Measurements from ENCODE around the gene STAT1. TPM values are rescaled to one million over a fixed set of nuclear protein-coding genes. Genes with fewer than 3 reads are reported as not detected.

STAT1 gene
- total RNA-seq, 1 donor from 2014 or later: 264 TPM

DNA sequence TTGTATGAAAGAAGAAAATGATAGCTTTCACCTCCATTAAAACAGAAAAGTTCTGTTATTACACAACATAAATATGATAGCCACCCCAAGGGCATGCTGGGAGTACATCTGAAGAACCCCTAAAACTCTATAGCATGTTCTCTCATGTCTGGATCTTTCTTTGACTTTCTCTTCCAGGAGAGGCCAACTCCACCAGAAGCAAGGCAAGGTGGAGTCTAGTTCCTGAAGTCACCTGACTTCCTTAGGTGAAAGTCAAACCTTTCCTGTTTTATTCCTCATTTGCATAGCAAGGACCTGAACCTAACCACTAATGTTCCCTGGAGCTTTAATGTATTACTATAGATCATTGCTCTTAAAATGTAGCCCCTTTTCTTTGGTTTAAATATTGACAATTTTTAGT is 5.7 kb downstream of the STAT1 start:
- Mint-ChIP-seq H3K4me1 (ENCODE audit: low read depth) (peaks cover 18% of the 10 kb centered on the region), H3K27ac (no peak overlapping the region), H3K4me3 (ENCODE audit: low read depth) (no peak overlapping the region), H3K36me3 (ENCODE audit: insufficient read depth) (peaks cover 50% of the 10 kb centered on the region), H3K9me3 (ENCODE audit: low read depth) (no peaks in the 10 kb centered on the region), H3K27me3 (no peaks in the 10 kb centered on the region)
- no peak for DNase-seq (ENCODE audit: low spot score, unreplicated experiment)
- TF ChIP-seq, protein P1, sequence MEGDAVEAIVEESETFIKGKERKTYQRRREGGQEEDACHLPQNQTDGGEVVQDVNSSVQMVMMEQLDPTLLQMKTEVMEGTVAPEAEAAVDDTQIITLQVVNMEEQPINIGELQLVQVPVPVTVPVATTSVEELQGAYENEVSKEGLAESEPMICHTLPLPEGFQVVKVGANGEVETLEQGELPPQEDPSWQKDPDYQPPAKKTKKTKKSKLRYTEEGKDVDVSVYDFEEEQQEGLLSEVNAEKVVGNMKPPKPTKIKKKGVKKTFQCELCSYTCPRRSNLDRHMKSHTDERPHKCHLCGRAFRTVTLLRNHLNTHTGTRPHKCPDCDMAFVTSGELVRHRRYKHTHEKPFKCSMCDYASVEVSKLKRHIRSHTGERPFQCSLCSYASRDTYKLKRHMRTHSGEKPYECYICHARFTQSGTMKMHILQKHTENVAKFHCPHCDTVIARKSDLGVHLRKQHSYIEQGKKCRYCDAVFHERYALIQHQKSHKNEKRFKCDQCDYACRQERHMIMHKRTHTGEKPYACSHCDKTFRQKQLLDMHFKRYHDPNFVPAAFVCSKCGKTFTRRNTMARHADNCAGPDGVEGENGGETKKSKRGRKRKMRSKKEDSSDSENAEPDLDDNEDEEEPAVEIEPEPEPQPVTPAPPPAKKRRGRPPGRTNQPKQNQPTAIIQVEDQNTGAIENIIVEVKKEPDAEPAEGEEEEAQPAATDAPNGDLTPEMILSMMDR (IDR thresholded peaks at IDR 0.05; ENCODE audit: unreplicated experiment): no peak

DNA sequence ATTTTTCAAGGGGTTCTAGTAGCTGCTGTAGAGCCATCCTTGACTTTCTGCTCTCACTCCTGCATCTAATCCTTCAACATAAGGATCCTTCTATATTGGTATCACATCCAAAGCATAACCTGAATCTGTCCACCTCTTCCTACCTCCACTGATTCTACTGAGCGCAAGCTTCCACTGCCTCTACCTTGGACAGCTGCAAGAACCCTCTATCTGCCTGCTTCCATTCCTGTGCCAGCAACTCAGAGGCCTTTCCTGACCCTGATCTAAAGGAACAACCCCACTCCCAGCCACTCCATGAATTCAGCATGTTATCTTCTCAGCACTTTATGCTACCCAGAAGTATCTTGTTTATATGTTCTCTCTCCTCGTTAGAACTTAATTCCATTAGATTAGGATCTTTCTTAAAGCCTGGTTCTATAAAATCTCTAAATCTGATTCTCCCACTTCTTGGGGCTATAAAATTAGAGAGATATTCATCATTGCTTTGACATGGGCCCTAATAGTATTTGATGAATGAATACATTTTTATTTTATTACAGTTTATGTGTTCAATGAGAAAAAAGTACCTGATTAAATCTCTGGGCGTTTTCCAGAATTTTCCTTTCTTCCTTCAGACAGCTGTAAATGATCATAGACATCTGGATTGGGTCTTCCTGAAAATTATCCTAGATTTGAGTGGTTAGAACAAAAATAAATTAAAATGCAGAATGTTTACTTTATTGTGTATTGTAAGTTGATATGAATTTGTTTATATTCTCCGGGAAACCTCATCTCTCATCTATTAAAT is 6.8 kb downstream of the STAT1 start:
- DNase-seq (ENCODE audit: low spot score, unreplicated experiment): no peak
- no peaks in the 10 kb centered on the region for H3K27me3 Mint-ChIP-seq
- peaks cover 18% of the 10 kb centered on the region for H3K4me1 Mint-ChIP-seq (ENCODE audit: low read depth)
- peaks cover 60% of the 10 kb centered on the region for H3K36me3 Mint-ChIP-seq (ENCODE audit: insufficient read depth)
- no peak overlapping the region for H3K4me3 Mint-ChIP-seq (ENCODE audit: low read depth)
- peak overlapping the region; percentile 26 for H3K27ac Mint-ChIP-seq
- TF ChIP-seq, protein P1 (IDR thresholded peaks at IDR 0.05; ENCODE audit: unreplicated experiment): no peak
- no peaks in the 10 kb centered on the region for H3K9me3 Mint-ChIP-seq (ENCODE audit: low read depth)

DNA sequence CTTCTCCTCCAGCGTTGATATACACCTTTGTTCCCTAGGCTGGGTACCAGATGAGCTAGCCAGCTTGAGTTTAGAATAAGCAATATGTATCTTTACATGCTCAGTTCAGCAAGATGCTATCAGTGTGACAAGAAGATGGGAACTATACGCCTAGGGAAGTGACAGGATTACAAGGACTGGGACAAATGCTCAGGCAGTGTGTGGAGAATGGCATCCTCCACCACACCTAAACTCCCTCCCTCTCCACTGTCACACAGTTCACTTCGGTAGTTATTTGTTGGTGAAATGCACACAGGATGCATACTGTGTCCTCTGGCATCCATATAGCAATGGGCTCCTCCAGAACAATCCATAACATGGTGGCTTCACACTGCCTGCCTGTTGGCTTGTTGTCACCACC is 7.7 kb downstream of the STAT1 start:
- no peak for DNase-seq (ENCODE audit: low spot score, unreplicated experiment)
- TF ChIP-seq, protein P1 (IDR thresholded peaks at IDR 0.05; ENCODE audit: unreplicated experiment): no peak
- Mint-ChIP-seq H3K4me3 (ENCODE audit: low read depth) (no peak overlapping the region), H3K36me3 (ENCODE audit: insufficient read depth) (peaks cover 63% of the 10 kb centered on the region), H3K27ac (peak overlapping the region; percentile 25), H3K4me1 (ENCODE audit: low read depth) (peaks cover 15% of the 10 kb centered on the region), H3K9me3 (ENCODE audit: low read depth) (no peaks in the 10 kb centered on the region), H3K27me3 (no peaks in the 10 kb centered on the region)

DNA sequence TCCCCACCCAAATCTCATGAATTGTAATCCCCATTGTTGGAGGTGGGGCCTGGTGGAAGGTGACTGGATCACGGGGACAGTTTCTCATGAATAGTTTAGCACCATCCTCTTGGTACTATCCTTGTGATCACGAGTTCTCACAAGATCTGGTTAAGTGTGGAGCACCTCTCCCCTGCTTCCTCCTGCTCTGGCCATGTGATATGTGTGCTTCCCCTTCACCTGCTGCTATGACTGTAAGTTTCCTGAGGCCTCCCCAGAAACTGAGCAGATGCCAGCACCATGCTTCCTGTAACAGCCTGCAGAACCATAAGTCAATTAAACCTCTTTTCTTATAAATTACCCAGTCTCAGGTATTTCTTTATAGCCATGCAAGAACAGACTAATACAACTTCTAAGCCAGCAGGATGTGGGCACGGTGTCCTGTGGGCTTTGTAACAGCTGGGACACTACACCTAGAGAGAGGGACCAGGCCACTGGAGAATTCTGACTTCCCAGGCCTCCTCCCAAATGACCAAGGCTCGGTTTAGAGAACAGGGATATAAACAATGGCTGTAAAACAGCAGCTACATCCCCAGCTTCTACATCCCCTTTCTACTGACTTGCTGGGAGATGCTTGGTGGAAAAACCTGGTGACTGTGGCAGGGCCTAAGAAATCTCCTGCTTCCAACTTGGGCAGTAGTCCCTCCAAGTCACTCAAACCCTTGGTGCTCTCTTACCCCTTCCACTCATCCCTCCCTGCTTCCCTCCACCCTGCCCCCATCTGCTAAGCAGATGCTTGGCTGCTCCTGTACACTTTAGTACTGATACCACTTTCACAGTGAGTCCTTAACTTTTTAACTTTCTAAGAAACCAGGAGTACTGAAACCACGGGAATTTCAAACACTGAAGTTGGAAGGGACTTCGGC is 10.3 kb downstream of the STAT1 start:
- Mint-ChIP-seq H3K4me1 (ENCODE audit: low read depth) (peaks cover 14% of the 10 kb centered on the region), H3K27me3 (no peaks in the 10 kb centered on the region), H3K9me3 (ENCODE audit: low read depth) (no peaks in the 10 kb centered on the region), H3K36me3 (ENCODE audit: insufficient read depth) (peaks cover 74% of the 10 kb centered on the region), H3K27ac (no peak overlapping the region), H3K4me3 (ENCODE audit: low read depth) (no peak overlapping the region)
- TF ChIP-seq, protein P1 (IDR thresholded peaks at IDR 0.05; ENCODE audit: unreplicated experiment): no peak
- no peak for DNase-seq (ENCODE audit: low spot score, unreplicated experiment)

DNA sequence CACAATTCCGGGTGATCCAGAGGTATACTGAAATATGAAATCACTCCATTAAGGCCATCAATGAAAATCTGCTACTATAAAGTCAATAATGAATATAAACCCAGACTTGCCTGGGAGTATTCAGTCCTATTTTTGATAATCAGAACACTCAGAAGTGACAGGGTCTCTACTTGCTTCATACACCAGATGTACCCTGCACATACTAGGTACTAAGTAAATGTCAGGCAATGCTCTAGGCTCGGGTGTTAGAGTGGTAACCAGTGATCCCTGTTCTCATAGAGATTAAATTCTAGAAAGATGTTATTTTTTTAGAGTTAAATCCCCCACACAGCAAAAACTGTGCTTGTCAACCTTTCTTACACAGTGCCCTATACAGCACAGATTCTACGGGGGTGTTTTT is 12.3 kb downstream of the STAT1 start:
- DNase-seq (ENCODE audit: low spot score, unreplicated experiment): no peak
- Mint-ChIP-seq H3K4me1 (ENCODE audit: low read depth) (peaks cover 10% of the 10 kb centered on the region), H3K27ac (peak overlapping the region; percentile 38), H3K27me3 (no peaks in the 10 kb centered on the region), H3K4me3 (ENCODE audit: low read depth) (no peak overlapping the region), H3K36me3 (ENCODE audit: insufficient read depth) (peaks cover 68% of the 10 kb centered on the region), H3K9me3 (ENCODE audit: low read depth) (no peaks in the 10 kb centered on the region)
- TF ChIP-seq, protein P1 (IDR thresholded peaks at IDR 0.05; ENCODE audit: unreplicated experiment): no peak
